Measurements from ENCODE around the gene ZFAND3. TPM values are rescaled to one million over a fixed set of nuclear protein-coding genes. Genes with fewer than 3 reads are reported as not detected.

The ZFAND3 gene
- total RNA-seq, 1 experiment from 2014 or later, result 75.0 TPM

GRCh38 chr6:37848371-37848770, 28.8 kb downstream of the ZFAND3 start:
- no peak overlapping the region for H3K4me3 Mint-ChIP-seq (ENCODE audit: low read depth, unreplicated experiment)
- intact Hi-C loops (cut with micrococcal nuclease; ENCODE audit: unreplicated experiment), result no loop called here
- H3K27me3 Mint-ChIP-seq (ENCODE audit: unreplicated experiment), result no peaks in the 10 kb centered on the region
- no peak overlapping the region for H3K27ac Mint-ChIP-seq (ENCODE audit: unreplicated experiment)
- CTCF ChIA-PET, result interaction anchor here (0.6 kb wide), 1 partner anchor 52 kb away, joined by 4 read pairs; no protein-coding TSS in a partner anchor
- no TSS peak for BruUV-seq (replicated peaks)
- H3K4me1 Mint-ChIP-seq (ENCODE audit: low read depth, unreplicated experiment), result peaks cover 66% of the 10 kb centered on the region
- no peak for TF ChIP-seq CTCF (IDR thresholded peaks at IDR 0.05; ENCODE audit: unreplicated experiment)
- peaks cover 23% of the 10 kb centered on the region for H3K36me3 Mint-ChIP-seq (ENCODE audit: insufficient read depth, unreplicated experiment)
- H3K9me3 Mint-ChIP-seq (ENCODE audit: low read depth, unreplicated experiment), result no peaks in the 10 kb centered on the region
- DNase-seq, result no peak

DNA sequence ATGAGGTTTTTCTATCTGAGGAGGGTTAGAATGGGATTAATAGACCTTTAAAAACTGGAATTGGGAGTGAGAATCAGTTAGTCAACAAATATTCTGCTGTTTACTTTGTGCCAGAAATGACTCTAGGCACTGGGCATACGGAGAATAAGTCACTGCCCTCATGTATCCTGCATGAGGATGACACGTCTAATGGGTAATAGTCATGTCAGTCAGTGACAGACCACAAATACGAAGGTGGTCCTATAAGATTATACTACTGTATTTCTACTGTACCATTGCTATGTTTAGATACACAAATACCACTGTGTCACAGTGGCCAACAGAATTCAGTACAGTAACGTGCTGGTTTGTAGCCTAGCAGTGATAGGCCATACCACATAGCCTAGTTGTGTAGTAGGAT, 30.7 kb downstream of the ZFAND3 start:
- Mint-ChIP-seq H3K27ac (ENCODE audit: unreplicated experiment) (no peak overlapping the region), H3K27me3 (ENCODE audit: unreplicated experiment) (no peaks in the 10 kb centered on the region), H3K36me3 (ENCODE audit: insufficient read depth, unreplicated experiment) (peaks cover 18% of the 10 kb centered on the region), H3K9me3 (ENCODE audit: low read depth, unreplicated experiment) (no peaks in the 10 kb centered on the region), H3K4me3 (ENCODE audit: low read depth, unreplicated experiment) (no peak overlapping the region), H3K4me1 (ENCODE audit: low read depth, unreplicated experiment) (peaks cover 51% of the 10 kb centered on the region)
- no TSS peak for BruUV-seq (replicated peaks)
- DNase-seq, result no peak
- no peak for TF ChIP-seq CTCF (IDR thresholded peaks at IDR 0.05; ENCODE audit: unreplicated experiment)
- intact Hi-C loops (cut with micrococcal nuclease; ENCODE audit: unreplicated experiment), result loop anchor here (5.0 kb wide), 1 partner anchor 47 kb away; no protein-coding TSS in a partner anchor
- CTCF ChIA-PET, result interaction anchor here (0.7 kb wide), 1 partner anchor 74 kb away, joined by 6 read pairs; no protein-coding TSS in a partner anchor

DNA sequence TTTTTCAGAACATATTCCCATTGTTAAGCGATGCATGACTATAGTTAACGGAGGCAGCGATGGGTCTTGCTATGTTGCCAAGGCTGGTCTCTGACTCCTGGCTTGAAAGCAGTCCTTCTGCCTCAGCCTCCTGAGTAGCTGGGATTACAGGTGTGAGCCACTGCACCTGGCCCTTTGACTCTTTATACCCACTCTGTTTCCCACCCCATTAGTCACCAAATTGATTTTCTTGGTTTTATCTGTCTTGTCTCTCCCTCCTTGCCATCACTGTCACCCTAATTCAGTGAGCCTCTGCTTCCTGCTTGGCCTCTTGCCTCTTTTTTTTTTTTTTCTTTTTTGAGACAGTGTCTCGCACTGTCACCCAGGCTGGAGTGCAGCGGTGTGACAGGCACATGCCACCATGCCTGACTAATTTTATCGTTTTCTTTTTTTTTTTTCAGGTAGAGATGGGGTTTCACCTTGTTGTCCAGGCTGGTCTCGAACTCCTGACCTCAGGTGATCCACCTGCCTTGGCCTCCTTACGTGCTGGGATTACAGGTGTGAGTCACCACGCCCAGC, 31.3 kb downstream of the ZFAND3 start:
- peak; percentile 28 for DNase-seq
- Mint-ChIP-seq H3K36me3 (ENCODE audit: insufficient read depth, unreplicated experiment) (peaks cover 18% of the 10 kb centered on the region), H3K27ac (ENCODE audit: unreplicated experiment) (peak overlapping the region; percentile 45), H3K4me3 (ENCODE audit: low read depth, unreplicated experiment) (no peak overlapping the region), H3K27me3 (ENCODE audit: unreplicated experiment) (no peaks in the 10 kb centered on the region), H3K9me3 (ENCODE audit: low read depth, unreplicated experiment) (no peaks in the 10 kb centered on the region), H3K4me1 (ENCODE audit: low read depth, unreplicated experiment) (peaks cover 46% of the 10 kb centered on the region)
- no peak for TF ChIP-seq CTCF (IDR thresholded peaks at IDR 0.05; ENCODE audit: unreplicated experiment)
- CTCF ChIA-PET, result no interaction called here
- BruUV-seq (replicated peaks), result no TSS peak
- intact Hi-C loops (cut with micrococcal nuclease; ENCODE audit: unreplicated experiment), result loop anchor here (5.0 kb wide), 1 partner anchor 46 kb away; no protein-coding TSS in a partner anchor

DNA sequence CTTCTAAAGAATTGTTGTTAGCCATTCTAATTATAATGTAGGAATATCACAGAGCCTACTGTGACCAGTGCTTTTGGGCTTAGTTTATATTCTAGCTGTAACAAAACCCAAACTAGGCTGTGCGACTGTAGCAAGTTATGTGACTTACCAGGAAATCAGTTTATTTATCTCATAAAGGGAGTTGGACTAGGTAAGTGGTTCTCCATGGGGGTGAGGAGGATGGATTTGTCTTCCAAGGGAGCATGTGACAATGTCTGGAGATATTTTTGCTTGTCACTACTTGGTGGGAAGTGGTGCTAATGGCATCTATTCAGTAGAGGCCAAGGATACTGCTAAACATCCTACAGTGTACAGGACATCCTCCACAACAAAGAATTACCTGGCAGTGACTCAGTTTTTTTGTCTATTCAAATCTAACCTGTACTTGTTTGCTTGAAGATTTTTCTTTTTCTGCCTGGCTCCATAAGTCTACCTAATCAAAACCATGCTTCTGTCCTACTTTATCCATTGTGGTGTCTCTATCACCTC, 32.5 kb downstream of the ZFAND3 start:
- Mint-ChIP-seq H3K9me3 (ENCODE audit: low read depth, unreplicated experiment) (no peaks in the 10 kb centered on the region), H3K4me3 (ENCODE audit: low read depth, unreplicated experiment) (no peak overlapping the region), H3K27ac (ENCODE audit: unreplicated experiment) (no peak overlapping the region), H3K36me3 (ENCODE audit: insufficient read depth, unreplicated experiment) (peaks cover 18% of the 10 kb centered on the region), H3K4me1 (ENCODE audit: low read depth, unreplicated experiment) (peaks cover 48% of the 10 kb centered on the region), H3K27me3 (ENCODE audit: unreplicated experiment) (no peaks in the 10 kb centered on the region)
- CTCF ChIA-PET, result no interaction called here
- no peak for TF ChIP-seq CTCF (IDR thresholded peaks at IDR 0.05; ENCODE audit: unreplicated experiment)
- intact Hi-C loops (cut with micrococcal nuclease; ENCODE audit: unreplicated experiment), result loop anchor here (5.0 kb wide), 1 partner anchor 45 kb away; no protein-coding TSS in a partner anchor
- DNase-seq, result no peak
- BruUV-seq (replicated peaks), result no TSS peak

All from Calu3 (cell line).